Skin epidermis (tissue), 12 donors: Measurements from ENCODE around the gene RPL18.
"Not testable (repeated sequence)": the region's sequence is repeated elsewhere in the genome, so short reads cannot be mapped to it uniquely, and the experiment has no call there.

Experiments
- H3K27ac ChIP-seq, 21 experiments: fragments of 200-600 bp; sonication (generic) in 11 of 21; one replicate each; pipeline ENCODE4 v1.5.0; 2020; ENCODE audit warnings: mild to moderate bottlenecking in 3 of 21, inconsistent platforms in 2 of 21, moderate library complexity in 2 of 21
- H3K4me3 ChIP-seq, 7 experiments: fragments of 200-600 bp; sonication (generic) in 2 of 7; one replicate each; pipeline ENCODE4 v1.5.0; 2020; ENCODE audit warnings: inconsistent platforms in 2 of 7, mild to moderate bottlenecking in 2 of 7, moderate library complexity in 1 of 7

RPL18 gene

DNA sequence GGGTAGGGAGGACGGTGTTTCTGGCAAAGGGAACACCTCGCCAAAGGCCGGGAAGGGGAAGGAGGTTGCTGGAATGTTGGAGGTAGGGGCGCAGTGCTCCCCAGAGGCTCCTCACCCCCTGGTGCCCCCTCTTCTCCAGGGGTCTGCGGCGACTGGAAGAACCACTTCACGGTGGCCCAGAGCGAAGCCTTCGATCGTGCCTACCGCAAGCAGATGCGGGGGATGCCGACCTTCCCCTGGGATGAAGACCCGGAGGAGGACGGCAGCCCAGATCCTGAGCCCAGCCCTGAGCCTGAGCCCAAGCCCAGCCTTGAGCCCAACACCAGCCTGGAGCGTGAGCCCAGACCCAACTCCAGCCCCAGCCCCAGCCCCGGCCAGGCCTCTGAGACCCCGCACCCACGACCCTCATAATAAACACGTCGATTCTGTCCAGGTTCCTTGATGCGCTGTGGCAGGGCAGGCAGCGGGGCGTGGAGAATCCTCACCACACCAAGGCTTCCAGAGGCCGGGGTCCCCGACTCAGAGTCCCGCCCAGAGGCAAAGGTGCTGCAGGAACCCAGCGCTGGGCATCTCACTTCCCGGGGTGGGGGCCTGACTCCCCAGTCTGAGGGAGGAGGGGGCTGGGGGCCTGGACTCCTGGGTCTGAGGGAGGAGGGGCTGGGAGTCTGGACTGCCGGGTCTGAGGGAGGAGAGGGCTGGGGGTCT is 19.8 kb downstream of the RPL18 start:
- H3K27ac ChIP-seq: no peak overlapping the region
- no peak overlapping the region for H3K4me3 ChIP-seq

DNA sequence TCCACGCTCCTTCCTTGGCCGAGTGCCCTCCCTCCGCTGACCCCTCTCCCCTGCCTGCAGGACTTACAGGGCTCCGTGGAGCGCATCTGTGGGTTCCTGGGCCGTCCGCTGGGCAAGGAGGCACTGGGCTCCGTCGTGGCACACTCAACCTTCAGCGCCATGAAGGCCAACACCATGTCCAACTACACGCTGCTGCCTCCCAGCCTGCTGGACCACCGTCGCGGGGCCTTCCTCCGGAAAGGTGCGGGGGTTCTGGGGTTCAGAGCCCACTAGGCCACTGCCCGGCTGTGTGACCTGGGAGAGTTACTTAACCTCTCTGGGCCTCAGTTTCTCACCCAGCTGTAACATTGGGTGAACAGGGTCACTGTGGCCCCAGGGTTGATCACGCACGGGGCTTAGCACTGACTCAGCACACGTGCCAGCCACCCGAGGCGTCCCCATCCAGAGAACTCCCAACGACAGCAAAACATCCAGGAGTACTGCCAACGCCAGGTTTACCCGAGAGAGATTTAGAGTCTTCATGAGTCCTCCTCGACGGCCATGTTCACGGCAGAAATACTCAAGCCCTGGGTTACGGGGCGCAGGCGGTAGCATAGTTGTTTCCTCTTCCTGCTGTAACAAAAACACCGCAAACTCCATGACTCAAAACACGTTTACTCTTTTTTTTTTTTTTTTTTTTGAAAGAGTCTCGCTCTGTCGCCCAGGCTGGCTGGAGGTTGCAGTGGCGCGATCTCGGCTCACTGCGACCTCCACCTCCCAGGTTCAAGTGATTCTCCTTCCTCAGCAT is 22.1 kb downstream of the RPL18 start:
- H3K4me3 ChIP-seq: no peak overlapping the region

DNA sequence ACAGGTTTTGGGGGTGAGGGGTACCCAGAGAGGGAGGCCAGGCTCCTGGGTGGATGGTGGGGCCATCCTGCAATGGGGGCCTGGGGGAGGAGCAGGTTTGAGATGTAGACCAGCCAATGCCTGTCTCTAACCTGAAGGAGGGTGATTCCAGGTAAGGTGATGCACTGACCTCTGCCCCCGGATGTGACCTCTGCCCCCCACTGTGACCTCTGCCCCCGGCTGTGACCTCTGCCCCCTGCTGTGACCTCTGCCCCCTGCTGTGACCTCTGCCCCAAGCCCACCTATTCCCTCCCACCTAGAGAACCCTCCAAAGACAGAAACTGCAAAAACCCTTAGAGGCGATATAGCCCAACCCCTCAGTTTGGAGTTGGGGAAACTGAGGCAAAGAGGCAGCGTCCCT is 22.7 kb downstream of the RPL18 start:
- Histone ChIP-seq H3K27ac (no peak overlapping the region), H3K4me3 (no peak overlapping the region)

More for the DNA sequence above, 22.1 kb downstream of the RPL18 start:
- peak overlapping the region in 3 of 21 experiments; percentile 1 to 67 (median 8) for H3K27ac ChIP-seq

DNA sequence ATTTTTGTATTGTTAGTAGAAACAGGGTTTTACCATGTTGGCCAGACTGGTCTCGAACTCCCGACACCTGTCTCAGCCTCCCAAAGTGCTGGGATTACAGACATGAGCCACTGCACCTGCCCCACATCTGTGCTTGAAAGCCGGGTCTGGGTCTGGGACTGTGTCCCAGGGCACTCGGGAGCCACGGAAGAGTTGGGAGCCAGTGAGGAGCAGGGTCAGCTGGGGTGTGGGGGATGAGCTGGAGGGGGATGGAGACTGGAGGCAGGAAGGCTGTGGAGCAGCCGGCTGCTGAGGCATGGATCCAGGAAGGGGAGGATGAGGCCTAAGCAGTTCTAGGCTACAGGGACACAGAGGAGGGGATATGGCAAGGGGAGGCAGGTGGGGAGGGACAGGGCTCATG is 23.1 kb downstream of the RPL18 start:
- no peak overlapping the region for H3K4me3 ChIP-seq
- no peak overlapping the region for H3K27ac ChIP-seq

DNA sequence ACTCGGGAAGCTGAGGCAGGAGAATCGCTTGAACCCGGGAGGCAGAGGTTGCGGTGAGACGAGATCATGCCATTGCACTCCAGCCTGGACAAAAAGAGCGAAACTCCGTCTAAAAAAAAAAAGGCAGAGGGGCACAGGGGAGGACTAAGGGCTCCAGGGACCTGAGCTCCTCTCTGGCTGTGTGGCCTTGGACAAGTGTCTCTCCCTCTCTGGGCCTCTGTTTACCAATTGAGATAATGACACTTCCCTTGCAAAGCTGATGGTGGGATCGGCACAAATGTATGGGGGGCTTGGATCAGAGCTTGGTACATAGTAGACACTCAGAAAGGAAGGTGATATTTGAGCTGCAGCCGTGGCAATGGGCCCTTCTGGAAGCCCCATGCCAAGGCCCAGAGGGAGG is 23.8 kb downstream of the RPL18 start:
- H3K27ac ChIP-seq: no peak overlapping the region
- no peak overlapping the region for H3K4me3 ChIP-seq

DNA sequence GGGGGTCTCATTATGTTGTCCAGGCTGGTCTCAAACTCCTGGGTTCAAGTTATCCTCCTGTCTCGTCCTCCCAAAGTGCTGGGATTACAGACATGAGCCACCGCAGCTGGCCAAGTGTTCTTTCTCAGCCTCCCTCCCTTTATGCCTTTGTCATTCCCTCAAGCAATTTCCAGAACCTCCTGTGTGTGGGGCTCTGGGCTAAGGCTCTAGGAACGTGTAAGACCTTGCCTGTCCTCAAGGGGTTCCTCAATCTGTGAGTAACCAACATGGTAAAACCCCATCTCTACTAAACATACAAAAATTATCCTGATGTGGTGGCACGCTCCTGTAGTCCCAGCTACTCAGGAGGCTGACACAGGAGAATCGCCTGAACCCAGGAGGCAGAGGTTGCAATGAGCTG is 28.0 kb downstream of the RPL18 start:
- no peak overlapping the region for H3K27ac ChIP-seq

DNA sequence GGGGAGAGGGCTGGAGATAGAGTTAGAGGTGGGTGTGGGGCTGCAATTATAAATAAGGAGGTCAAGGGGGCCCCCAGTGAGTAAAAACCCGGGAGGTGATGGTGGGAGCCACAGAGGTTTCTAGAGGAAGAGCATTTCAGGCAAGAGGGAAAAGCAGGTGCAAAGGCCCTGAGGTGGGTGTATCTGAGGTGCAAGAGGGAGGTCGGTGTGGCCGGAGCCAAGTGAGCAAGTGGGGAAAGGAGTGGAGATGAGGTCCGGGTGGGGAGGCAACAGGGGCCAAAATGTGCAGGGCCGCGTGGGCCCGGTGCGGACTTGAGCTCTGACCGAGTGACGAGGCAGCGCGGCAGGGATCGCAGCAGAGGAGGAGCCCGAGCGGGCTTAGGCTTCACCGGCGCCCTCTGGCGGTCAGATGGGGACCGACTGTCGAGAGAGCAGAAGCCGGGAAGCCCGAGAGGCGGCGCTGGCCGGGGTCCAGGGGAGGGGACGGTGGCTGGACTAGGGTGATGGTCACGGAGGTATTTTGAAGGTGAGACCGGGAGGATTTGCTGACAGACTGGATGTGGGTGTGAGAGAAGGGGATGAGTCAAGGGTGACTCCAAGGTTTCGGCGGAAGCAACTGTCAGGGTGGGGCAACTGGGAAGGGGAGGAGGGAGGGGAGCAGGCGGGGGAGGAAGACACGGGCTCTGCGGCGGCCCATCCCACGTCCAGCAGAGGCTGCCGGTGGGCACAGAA is 30.1 kb downstream of the RPL18 start:
- peak overlapping the region in 5 of 21 experiments; percentile 12 to 44 (median 26) for H3K27ac ChIP-seq

More for the DNA sequence above, 28.0 kb downstream of the RPL18 start:
- H3K4me3 ChIP-seq: no peak overlapping the region

DNA sequence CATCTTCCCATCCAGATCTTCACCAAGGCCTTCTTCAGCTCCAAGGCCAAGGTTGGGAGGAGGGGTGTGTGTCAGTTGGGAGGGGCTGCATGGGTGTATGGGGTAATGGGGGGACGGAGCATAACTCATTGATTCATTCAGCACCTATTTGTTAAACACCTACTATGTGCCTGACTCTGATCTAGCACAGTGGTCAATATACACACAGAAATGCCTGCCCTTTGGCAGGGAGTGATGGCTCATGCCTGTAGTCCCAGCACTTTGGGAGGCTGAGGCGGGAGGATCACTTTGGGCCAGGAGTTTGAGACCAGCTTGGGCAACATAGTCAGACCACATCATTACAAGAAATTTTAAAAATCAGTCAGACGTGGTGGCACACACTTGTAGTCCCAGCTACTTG is 31.6 kb downstream of the RPL18 start:
- Histone ChIP-seq H3K27ac (no peak overlapping the region), H3K4me3 (no peak overlapping the region)

More for the DNA sequence above, 30.1 kb downstream of the RPL18 start:
- H3K4me3 ChIP-seq: peak overlapping the region in 4 of 7 experiments; percentile 13 to 36 (median 23)

DNA sequence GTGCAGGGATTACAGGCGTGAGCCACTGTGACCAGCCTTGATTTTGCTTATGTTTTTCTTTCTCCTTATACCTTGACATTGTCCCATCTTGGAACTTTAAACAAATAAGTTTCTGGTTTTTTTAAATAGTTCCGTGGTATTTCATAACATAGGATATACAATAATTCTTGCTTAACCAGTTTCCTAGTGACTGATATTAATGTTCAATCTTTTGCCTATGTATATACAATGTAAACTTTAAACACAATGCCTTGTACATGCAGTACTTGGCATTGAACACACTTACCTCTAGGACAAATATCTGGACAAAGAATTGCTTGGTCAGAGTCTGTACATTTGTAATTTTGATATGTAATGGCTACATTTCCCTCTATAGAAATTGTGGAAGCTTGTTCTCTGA is 36.8 kb downstream of the RPL18 start:
- no peak overlapping the region for H3K27ac ChIP-seq
- H3K4me3 ChIP-seq: no peak overlapping the region

DNA sequence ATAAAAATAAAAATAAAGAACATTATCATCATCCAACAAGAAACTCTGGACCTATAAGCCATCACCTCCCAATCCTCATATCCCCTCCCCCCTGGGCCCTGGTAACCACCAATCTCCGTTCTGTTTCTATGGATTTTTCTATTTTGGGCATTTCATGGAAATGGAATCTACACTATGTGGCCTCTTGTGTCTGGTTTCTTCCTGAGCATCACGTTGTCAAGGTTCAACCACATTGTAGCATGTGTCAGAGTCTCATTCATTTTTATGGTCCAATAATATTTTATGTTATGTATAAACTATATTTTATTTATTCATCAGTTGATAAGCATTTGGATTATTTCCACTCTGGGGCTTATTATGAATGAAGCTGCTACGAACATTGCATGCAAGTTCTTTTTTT is 40.1 kb downstream of the RPL18 start:
- H3K27ac ChIP-seq: no peak overlapping the region
- no peak overlapping the region for H3K4me3 ChIP-seq

DNA sequence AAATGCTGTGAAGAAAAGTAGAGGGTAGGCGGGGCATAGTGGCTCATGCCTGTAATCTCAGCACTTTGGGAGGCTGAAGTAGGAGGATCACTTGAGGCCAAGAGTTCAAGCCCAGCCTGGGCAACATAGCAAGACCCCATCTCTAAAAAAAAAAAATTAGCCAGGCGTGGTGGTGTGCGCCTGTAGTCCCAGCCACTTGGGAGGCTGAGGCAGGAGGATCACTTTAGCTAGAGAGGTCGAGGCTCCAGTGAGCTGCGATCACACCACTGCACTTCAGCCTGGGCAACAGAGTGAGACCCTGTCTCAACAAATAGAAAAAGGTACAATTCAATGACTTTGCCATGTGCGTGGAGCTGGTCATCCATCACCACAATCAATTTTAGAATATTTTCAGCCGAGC is 41.1 kb downstream of the RPL18 start:
- H3K4me3 ChIP-seq, H3K27ac ChIP-seq: not testable (repeated sequence)

DNA sequence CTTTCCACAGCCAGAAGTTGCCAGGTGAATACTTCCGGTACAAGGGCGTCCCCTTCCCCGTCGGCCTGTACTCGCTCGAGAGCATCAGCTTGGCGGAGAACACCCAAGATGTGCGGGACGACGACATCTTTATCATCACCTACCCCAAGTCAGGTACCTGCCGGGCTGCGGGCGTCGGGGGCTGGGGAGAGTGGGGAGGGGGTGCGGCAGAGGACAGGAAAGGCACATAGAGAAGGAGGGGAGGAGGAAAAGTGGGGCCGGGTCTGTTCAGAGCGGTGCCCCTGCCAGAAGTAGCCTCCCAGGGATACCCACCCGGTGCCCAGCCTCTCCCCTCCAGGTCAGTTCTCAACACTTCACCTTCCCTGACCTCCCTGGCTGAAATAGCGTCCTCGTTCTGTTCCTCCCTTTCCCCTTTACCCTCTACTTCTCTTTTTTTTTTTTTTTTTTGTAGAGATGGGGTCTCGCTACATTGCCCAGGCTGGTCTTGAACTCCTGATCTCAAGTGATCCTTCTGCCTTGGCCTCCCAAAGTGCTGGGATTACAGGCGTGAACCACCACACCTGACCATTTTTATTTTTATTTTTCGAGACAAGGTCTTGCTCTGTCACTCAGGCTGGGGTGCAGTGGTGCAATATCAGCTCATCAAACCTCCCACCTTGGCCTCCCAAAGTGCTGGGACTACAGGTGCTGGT is 42.9 kb downstream of the RPL18 start:
- H3K4me3 ChIP-seq: no peak overlapping the region
- H3K27ac ChIP-seq: no peak overlapping the region

DNA sequence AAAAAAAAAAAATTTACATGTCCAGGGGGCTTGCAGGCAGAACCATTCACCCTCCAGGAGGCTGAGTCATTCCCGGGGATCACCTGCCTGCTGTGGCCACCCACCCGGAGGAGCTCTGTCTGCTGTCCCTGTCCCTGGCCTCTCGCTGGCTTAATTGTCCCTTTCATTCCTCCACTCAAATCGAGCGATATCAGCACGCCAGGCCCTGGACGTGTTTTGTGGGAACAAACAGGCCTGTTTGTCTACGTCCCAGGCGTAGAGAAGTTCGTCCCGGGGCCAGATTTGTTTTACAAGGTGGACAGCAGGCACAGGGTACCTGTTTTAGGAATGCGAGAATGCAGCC is 45.8 kb downstream of the RPL18 start:
- H3K4me3 ChIP-seq: no peak overlapping the region
- H3K27ac ChIP-seq: no peak overlapping the region

DNA sequence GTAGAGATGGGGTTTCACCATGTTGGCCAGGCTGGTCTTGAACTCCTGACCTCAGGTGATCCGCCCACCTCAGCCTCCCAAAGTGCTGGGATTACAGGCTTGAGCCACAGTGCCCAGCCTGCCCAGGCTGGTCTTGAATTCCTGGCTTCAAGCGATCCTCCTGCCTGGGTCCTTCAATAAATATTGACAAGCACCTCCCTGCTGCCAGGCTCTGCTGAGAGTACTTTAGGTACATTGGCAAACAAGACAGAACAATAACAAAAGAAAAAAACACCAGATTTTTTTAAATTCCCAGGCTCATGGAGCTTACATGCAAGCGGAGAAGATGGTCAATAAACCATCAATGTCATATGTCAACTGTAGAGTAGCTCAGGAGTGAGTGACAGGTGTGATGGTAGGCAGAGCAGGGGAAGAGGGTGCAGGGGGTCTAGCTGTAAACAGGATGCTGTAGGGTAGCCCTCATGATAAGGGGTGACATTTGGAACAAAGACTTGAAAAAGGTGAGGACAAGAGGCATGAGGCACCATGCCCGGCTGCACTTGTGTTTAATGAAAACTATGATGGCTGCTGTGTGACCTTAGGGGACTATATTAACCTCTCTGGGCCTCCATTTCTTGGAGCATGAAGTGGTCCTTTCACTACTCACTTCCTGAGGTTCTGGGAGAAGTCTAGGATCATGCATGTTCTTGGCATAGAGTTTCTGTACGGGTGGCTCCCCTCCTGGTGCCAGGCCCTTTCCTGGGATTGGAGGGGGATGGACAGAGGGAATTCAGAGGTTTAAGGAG is 47.4 kb downstream of the RPL18 start:
- no peak overlapping the region for H3K27ac ChIP-seq
- no peak overlapping the region for H3K4me3 ChIP-seq

DNA sequence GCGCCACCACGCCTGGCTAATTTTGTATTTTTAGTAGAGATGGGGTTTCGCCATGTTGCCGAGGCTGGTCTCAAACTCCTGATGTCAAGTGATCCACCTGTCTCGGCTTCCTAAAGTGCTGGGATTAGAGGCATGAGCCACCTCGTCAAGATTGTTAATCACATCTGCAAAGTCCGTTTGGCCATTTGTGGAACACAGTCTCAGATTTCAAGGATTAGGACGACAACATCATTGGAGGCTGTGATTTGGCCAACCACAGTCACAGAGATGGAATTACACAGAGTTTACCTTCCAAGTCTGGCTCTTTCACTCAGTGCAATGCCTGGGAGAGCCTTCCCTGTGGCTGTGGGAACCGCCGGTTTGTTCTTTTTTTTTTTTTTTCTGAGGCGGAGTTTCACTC is 49.2 kb downstream of the RPL18 start:
- H3K4me3 ChIP-seq: no peak overlapping the region
- no peak overlapping the region for H3K27ac ChIP-seq

DNA sequence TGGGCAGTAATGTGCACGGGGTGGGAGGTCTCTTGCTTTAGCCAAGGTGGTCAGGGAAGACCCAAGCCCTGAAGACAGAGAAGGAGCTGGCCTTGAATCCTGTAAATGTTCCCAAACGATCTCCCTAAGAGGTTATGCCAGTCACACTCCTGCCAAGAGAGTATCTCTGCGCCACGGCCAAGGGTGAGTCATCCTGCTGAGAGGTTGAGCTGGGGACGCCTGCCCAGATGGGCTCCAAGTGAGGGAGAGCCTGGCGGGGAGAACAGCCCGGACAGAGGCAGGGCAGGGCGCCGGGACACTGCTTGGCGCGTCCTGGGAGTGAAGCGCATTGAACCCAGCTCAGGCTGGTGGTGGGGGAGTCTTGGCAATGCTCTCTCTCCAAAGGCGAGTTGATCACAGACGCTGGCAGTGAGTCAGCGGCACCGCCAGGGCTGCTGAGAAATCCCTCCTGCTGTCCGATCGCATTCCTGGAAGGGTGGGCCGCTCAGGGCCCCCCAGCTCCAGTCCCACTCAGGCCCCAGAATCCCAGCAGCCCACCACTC is 50.6 kb downstream of the RPL18 start:
- peak overlapping the region in 9 of 21 experiments; percentile 7 to 64 (median 42) for H3K27ac ChIP-seq

More for the DNA sequence above, 50.6 kb downstream of the RPL18 start:
- H3K4me3 ChIP-seq: no peak overlapping the region
